ENCODE results near the gene F11R.
"Not testable (repeated sequence)": the region's sequence is repeated elsewhere in the genome, so short reads cannot be mapped to it uniquely, and the experiment has no call there.

F11R gene

GRCh38 chr1:160956966-160957365 lies 64.0 kb downstream of the F11R start:
- no peak for DNase-seq

DNA sequence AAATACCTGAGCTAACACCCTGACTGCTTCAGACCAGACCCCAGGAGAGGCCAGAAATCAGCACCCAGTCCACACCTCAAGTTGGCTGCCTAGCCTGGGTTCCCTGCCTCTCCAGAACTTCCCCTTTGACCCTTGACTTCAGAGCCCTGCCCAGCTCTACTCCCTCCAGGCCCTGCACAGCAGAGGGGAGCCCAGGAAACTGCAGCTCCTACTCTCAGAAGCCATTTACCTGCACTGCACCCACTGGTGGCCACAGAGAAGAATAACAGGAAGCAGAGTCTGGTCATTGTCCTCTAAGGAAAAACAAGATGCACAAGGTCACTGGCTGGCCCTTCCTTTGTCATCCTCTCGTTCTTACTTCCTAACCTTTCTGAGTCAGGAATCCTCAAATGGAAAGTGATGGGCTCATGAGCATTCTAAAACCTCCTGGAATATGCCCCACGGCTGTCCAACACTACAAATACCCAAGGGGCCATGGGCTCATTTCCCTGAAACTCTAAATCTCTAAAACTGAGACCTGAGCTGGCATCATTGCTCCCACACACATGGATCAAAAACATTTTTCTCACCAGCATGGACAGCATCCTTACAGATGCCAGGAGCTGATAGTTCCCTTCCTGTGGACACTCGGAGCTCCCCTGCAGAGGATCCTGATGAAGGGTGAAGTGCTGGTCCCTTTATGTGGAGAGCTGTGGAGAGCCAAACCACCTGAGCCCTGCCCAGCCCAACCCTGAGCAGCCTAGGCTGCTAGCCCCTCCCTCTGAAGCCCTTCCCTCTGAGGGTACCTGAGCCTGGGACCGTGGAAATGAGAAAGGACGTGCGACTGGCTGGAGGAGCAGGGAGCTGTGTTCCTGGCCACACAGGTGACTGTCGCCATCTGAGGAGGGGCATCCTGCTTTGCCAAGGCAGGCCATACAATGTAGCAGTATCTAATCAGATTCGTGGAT lies 66.5 kb downstream of the F11R start, which contains the start of gene ITLN2:
TSS of gene ITLN2 (minus strand) at position 652 of the 947 bp plus-strand sequence. CDS start at position 584, 68 bp downstream.
- peak; percentile 76 for DNase-seq

GRCh38 chr1:160953030-160953429 lies 67.9 kb downstream of the F11R start:
- no peak for DNase-seq

DNA sequence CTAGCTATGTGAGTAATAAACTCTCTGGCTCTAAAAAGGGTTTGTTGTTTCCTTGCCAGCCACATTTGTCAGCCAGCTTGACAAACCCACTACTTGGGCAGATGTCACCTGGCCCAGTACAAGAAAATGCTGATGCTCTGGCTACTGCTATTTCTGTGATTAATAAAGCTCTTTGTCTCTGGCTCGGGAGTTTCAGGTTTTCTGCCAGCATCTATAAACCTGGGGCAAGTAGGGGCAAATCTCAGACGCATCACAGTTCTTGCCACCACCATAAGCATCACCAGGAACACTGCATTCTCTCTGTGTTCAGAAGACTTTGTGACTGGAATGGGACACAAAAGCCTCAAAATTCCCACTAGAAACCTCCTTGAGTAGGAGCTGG lies 68.8 kb downstream of the F11R start:
- DNase-seq, result peak; percentile 82

DNA sequence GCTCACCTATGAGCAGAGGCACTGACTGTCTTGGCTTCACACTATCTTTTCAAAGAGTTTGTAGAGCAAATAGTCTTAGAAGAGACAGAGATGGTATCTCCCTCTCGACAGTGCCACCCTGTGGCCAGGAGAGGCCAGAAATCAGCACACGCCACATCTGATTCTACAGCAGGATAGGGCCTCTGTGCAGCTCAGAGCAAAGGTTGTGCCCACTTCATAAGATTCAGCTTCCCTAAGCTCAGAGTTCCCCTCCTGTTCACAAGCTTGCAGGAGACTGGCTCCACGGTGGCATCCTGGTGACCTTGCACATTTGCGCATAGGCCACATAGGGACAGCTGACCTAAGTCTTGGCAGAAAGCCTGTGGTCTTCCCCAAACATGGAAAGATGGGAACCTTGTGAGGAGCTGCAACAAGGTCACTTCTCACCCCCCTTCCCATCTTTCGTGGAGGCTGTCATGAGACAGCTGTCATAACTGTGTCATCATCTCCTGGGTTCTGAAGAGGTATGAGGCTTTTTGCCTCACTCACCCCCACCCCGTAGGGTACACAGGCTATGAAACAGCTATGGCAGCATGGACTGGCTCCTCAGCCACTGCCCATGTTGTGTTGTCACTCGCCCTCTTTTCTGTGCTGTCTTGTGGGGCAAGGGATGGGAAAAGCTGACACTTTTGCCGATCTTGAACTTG lies 69.4 kb downstream of the F11R start:
- peak; percentile 86 for DNase-seq

- no peak for DNase-seq
Measured at GRCh38 chr1:160950657-160951056, 70.3 kb downstream of the F11R start.

- no peak for DNase-seq
Measured at GRCh38 chr1:160949881-160950280, 71.1 kb downstream of the F11R start.

GRCh38 chr1:160949216-160949880 lies 71.6 kb downstream of the F11R start:
- DNase-seq, result not testable (repeated sequence)

DNA sequence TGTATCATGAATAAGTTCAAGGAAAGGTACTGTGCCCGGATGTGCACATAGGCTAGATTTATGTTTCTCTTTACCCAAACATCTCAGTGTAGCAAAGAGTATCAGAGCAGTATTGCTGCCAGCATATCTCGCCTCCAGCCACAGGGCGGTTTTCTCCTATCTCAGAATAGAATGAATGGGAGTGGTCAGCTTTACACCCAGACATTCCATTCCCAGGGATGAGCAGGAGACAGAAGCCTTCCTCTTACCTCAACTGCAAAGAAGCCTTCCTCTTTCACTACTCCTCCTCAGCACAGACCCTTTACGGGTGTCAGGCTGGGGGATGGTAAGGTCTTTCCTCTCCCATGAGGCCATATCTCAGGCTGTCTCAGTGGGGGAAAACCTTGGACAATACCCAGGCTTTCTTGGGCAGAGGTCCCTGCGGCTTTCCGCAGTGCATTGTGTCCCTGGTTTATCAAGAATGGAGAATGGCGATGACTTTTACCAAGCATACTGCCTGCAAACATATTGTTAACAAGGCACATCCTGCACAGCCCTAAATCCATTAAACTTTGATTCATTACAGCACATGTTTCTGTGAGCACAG lies 73.7 kb downstream of the F11R start:
- not testable (repeated sequence) for DNase-seq

DNA sequence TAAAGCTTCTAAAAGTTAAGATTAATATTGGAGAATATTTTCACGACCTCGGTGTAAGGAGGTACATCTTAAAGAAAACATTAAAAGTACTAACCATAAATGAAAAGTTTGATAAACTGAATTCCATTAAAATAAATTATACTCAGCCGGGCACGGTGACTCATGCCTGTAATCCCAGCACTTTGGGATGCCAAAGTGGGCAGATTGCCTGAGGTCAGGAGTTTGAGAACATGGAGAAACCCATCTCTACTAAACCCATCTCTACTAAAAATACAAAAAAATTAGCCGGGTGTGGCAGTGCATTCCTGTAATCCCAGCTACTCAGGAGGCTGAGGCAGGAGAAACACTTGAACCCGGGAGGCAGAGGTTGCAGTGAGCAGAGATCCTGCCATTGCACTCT lies 75.1 kb downstream of the F11R start:
- DNase-seq, result not testable (repeated sequence)

Data from RPMI8226 (cell line).